Endothelial cell of umbilical vein (primary cell): ENCODE results near the gene THSD7B.

ENCODE experiments used
- POLR2A ChIP-seq: IDR thresholded peaks from 2 replicates; pipeline ENCODE4 v1.6.1; 2012; ENCODE audit warnings: low read depth, mild to moderate bottlenecking, control low read depth, low read length
- POLR2AphosphoS5 ChIP-seq: IDR thresholded peaks from 2 replicates; pipeline ENCODE4 v1.6.1; 2012; ENCODE audit warnings: low read depth, mild to moderate bottlenecking, control low read depth, low read length, moderate library complexity; ENCODE audit not compliant: insufficient read depth

- TF ChIP-seq POLR2A (no peak), POLR2AphosphoS5 (no peak)
These were observed 488.7 kb downstream of the THSD7B start for GRCh38 chr2:137254052-137254451.
